Skeletal muscle tissue (tissue), 4 donors: Measurements from ENCODE around the gene KBTBD8. TPM values are rescaled to one million over a fixed set of nuclear protein-coding genes. Genes with fewer than 3 reads are reported as not detected.
A peak's percentile ranks its signal among the peaks of the same experiment; 100 is the strongest.

Experiments
- H3K27ac ChIP-seq: one replicate; pipeline ENCODE4 v1.7.0; 2013; ENCODE audit warnings: mild to moderate bottlenecking, low read depth, low read length, inconsistent platforms
- H3K27me3 ChIP-seq, 3 donors: one replicate each; pipeline ENCODE4 v1.7.0; 2013; ENCODE audit warnings: low read length in 3 of 3; ENCODE audit not compliant: control insufficient read depth in 3 of 3, insufficient read depth in 3 of 3
- H3K36me3 ChIP-seq, 3 donors: one replicate each; pipeline ENCODE4 v1.7.0; 2013; ENCODE audit warnings: low read length in 3 of 3; ENCODE audit not compliant: control insufficient read depth in 3 of 3, insufficient read depth in 3 of 3
- H3K4me1 ChIP-seq, 3 donors: one replicate each; pipeline ENCODE4 v1.7.0; 2013; ENCODE audit warnings: low read length in 3 of 3, mild to moderate bottlenecking in 3 of 3; ENCODE audit not compliant: control insufficient read depth in 3 of 3, insufficient read depth in 3 of 3
- H3K4me3 ChIP-seq, 3 donors: one replicate each; pipeline ENCODE4 v1.7.0; 2013; ENCODE audit warnings: low read length in 3 of 3
- H3K9ac ChIP-seq, 3 donors: one replicate each; pipeline ENCODE4 v1.7.0; 2013; ENCODE audit warnings: low read length in 3 of 3, mild to moderate bottlenecking in 3 of 3, moderate library complexity in 2 of 3, low read depth in 1 of 3
- H3K9me3 ChIP-seq, 3 donors: one replicate each; pipeline ENCODE4 v1.7.0; 2013; ENCODE audit warnings: low read length in 3 of 3; ENCODE audit not compliant: control insufficient read depth in 3 of 3
- total RNA-seq: library from RNA; depleted of rRNA; stranded (reverse); fragments of >200 nt; gene quantifications from one replicate; pipeline ENCODE4 v1.2.3, GENCODE V29; 2014
- donor health status: Osteomylitis.

Gene KBTBD8
- total RNA-seq, 1 donor from 2014 or later = 3.1 TPM

GRCh38 chr3:66971245-66971644, 26.9 kb upstream of the KBTBD8 start:
- Histone ChIP-seq H3K4me3 (no peak overlapping the region), H3K4me1 (peaks cover 0 to 6% (median 5%) of the 10 kb centered on the region in 3 donors), H3K9ac (no peak overlapping the region), H3K36me3 (no peaks in the 10 kb centered on the region), H3K27ac (no peak overlapping the region), H3K9me3 (no peaks in the 10 kb centered on the region), H3K27me3 (peaks cover 0 to 2% (median 0%) of the 10 kb centered on the region in 3 donors)

DNA sequence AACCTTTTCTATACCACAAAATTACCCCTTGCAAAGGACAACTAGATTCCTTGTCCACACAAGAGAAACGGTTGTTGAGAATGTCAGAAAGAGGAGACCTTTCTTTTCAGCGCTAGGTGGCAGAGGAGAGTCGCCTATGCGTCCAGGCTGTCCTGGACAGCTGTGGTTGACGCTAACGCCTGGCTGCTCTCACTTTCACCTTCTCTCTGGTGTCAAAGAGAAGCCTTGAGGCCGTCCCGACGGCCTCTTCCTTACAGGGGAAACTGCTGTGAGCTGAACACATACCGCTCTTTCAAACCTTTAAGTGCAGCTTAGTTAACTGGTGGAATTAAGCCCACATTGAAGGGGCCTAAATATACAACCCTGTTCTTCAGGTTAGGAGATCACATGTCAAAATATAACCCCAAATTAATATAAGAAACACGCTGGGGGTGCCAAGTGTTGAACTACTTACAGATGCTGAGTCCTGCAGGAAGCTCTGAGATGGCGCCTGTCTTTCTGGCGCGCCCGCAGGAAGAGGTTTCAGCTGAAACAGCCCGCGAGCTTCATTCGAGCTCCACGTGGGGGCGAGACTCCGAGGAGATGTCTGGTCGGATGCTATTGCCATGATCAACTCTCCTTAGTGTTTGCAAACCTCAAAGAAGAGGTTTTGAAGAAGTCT, 26.1 kb upstream of the KBTBD8 start:
- Histone ChIP-seq H3K36me3 (no peaks in the 10 kb centered on the region), H3K4me1 (peaks cover 0 to 6% (median 5%) of the 10 kb centered on the region in 3 donors), H3K27ac (no peak overlapping the region), H3K27me3 (peaks cover 0 to 2% (median 0%) of the 10 kb centered on the region in 3 donors), H3K9me3 (no peaks in the 10 kb centered on the region), H3K4me3 (peak overlapping the region; percentile 37 to 60 (median 59)), H3K9ac (peak overlapping the region in 1 of 3 donors; percentile 42)

DNA sequence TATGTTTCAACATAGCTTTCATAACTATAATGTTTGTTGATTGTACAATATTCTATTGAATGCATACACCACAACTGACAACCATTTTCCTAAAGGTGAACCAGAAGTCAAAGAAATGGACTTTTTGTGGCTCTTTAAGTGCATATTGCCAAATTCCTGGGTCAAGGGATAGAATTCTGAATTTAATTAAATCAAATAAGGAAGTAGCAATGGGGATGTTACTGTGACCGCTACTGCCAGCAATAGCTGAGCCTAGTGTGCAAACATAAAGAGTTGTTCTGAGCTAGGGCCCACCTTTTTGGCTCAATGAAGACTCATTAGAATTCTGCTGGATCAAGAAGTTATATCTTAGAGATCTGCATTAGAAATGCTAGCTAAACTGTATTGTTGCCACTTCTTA, 17.3 kb upstream of the KBTBD8 start:
- Histone ChIP-seq H3K9ac (no peak overlapping the region), H3K9me3 (no peaks in the 10 kb centered on the region), H3K36me3 (no peaks in the 10 kb centered on the region), H3K4me3 (no peak overlapping the region), H3K27ac (no peak overlapping the region), H3K27me3 (no peaks in the 10 kb centered on the region), H3K4me1 (no peaks in the 10 kb centered on the region)

DNA sequence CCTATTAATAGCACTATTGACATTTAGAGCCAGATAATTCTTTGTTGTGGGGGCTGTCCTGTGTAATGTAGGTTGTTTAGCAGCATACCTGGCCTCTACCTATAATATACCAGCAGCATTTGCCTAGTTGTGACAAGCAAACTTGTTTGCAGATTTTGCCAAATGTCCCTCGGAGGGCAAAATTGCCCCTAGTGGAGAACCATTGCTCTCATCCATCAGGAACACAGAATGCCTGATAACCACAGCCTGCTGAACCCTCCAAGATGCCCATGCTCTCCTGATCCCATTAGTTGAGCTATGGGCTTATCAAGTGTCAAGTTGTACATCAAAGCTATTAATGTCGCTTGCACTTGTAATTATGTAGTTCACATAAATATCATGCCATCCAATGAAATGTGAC, 15.0 kb upstream of the KBTBD8 start:
- Histone ChIP-seq H3K4me1 (no peaks in the 10 kb centered on the region), H3K9ac (no peak overlapping the region), H3K4me3 (no peak overlapping the region), H3K27me3 (no peaks in the 10 kb centered on the region), H3K27ac (no peak overlapping the region), H3K36me3 (no peaks in the 10 kb centered on the region), H3K9me3 (no peaks in the 10 kb centered on the region)

DNA sequence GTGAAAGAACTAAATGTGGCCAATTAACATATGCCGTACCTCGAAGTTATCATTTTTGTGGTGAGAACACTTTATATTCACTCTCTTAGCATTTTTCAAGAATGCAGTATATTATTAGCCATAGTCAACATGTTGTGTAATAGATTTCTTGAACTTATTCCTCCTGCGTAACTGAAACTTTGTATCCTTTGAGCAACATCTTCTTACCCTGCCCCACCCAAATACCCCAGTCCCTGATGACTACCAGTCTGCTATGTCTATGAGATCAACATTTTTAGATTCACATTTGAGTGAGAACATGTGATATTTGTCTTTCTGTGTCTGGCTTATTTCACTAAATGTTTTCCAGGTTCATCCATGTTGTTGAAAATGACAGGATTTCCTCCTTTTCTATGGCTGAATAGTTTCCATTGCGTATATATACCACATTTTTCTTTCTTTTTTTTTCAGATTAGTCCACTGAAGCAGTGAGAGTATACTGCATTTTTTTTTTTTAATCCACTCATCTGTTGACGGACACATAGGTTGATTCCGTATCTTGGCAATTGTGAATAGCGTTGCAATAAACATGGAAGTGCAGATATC, 12.7 kb upstream of the KBTBD8 start:
- Histone ChIP-seq H3K9me3 (no peaks in the 10 kb centered on the region), H3K4me3 (no peak overlapping the region), H3K36me3 (no peaks in the 10 kb centered on the region), H3K27me3 (no peaks in the 10 kb centered on the region), H3K27ac (no peak overlapping the region), H3K4me1 (no peaks in the 10 kb centered on the region), H3K9ac (no peak overlapping the region)

DNA sequence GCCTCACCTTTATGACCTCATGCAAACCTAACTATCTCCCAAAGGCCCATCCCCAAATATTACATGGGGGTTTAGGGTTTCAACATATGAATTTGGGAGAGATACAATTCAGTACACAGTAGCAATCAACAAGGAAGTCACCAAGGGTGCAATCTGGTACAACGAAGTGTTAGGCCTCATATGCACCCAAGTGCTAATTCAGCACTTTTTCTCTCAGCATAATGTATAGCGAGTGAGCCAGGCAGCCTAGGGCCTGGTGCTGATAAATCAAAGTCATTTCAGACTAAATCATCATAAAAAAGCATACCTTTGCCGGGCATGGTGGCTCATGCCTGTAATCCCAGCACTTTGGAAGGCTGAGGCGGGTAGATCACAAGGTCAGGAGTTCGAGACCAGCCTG, 11.7 kb upstream of the KBTBD8 start:
- H3K9me3 ChIP-seq = no peaks in the 10 kb centered on the region
- H3K9ac ChIP-seq = no peak overlapping the region
- H3K36me3 ChIP-seq = no peaks in the 10 kb centered on the region
- peaks cover 0 to 3% (median 0%) of the 10 kb centered on the region in 3 donors for H3K27me3 ChIP-seq
- no peaks in the 10 kb centered on the region for H3K4me1 ChIP-seq
- no peak overlapping the region for H3K4me3 ChIP-seq
- no peak overlapping the region for H3K27ac ChIP-seq

GRCh38 chr3:66989241-66989640, 8.9 kb upstream of the KBTBD8 start:
- Histone ChIP-seq H3K4me1 (no peaks in the 10 kb centered on the region), H3K27ac (no peak overlapping the region), H3K4me3 (no peak overlapping the region)

GRCh38 chr3:66989860-66990696, 8.0 kb upstream of the KBTBD8 start:
- Histone ChIP-seq H3K27ac (no peak overlapping the region), H3K9me3 (no peaks in the 10 kb centered on the region), H3K36me3 (no peaks in the 10 kb centered on the region), H3K4me1 (no peaks in the 10 kb centered on the region), H3K27me3 (peaks cover 3 to 5% (median 3%) of the 10 kb centered on the region in 3 donors), H3K9ac (no peak overlapping the region), H3K4me3 (no peak overlapping the region)

More at GRCh38 chr3:66989241-66989640, 8.9 kb upstream of the KBTBD8 start:
- Histone ChIP-seq H3K36me3 (no peaks in the 10 kb centered on the region), H3K27me3 (peaks cover 3 to 5% (median 3%) of the 10 kb centered on the region in 3 donors), H3K9me3 (no peaks in the 10 kb centered on the region), H3K9ac (no peak overlapping the region)

DNA sequence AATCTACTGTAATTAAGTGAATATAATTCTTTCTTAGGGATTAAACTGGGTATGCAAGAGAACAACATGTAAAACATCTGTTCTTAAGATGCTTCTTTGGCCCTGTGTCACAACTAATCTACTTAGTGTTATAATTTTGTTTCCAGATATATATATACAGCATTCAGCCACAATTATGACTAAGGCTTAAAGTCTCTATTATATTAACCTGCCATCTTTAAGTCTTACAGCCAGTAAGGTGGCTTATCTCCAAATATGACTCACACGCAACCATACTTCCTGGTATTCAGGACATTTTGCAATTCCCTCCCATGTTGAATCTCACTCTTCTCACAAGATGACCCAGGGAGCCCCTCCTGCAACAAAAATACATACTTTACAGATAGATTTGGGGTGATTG, 6.6 kb upstream of the KBTBD8 start:
- Histone ChIP-seq H3K36me3 (no peaks in the 10 kb centered on the region), H3K9ac (no peak overlapping the region), H3K4me3 (no peak overlapping the region), H3K9me3 (no peaks in the 10 kb centered on the region), H3K27ac (no peak overlapping the region), H3K27me3 (peaks cover 3 to 5% (median 3%) of the 10 kb centered on the region in 3 donors), H3K4me1 (no peaks in the 10 kb centered on the region)

GRCh38 chr3:66993082-66993481, 5.0 kb upstream of the KBTBD8 start:
- no peak overlapping the region for H3K9ac ChIP-seq
- no peaks in the 10 kb centered on the region for H3K9me3 ChIP-seq
- peaks cover 3 to 5% (median 3%) of the 10 kb centered on the region in 3 donors for H3K27me3 ChIP-seq
- peaks cover 3 to 6% (median 5%) of the 10 kb centered on the region in 3 donors for H3K4me1 ChIP-seq
- H3K4me3 ChIP-seq = no peak overlapping the region
- no peak overlapping the region for H3K27ac ChIP-seq
- no peaks in the 10 kb centered on the region for H3K36me3 ChIP-seq
